Effector CD8-positive, alpha-beta T cell (primary cell): ENCODE measurements around the gene OXNAD1.
A peak's percentile ranks its signal among the peaks of the same experiment; 100 is the strongest.

Experiments
- DNase-seq: peaks from one replicate; lab custom pipeline; 2025; lab: John Stamatoyannopoulos, UW

Gene OXNAD1

DNA sequence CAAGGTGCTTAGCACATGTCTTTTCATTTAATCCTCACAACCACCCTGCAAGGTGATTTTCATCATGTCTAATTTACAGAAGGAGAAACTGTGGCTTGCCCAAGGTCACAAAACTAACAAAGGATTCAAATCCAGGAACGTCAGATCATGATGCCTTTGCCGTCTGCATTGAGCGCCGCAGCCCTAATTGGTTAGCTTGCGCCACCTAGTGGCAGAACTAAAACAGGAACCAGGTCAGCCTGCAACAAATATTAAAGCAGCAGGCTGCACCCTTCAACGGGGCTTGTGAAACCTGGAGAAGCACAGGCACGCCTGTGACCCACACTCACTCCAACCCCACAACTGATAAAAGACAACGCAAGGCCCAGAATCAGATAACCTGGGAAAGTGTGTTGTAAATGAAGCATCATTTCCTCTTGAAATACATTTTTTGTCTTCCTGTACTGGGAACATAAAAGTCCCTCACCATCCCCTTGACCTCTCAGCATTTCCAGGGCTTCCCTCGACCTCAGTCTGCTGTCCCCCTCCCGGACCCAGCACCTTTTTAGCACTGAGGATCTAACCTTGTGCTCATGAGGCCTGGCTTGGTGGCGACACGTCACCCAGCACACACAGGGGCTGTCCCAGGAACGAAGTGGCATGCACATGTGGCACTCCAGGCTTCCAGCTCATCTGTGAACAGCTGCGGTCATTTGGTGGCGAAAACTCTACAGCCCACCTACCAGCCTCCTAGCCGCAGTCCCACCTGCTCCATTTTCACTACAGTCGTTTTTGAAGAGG lies 17.5 kb upstream of the OXNAD1 start:
- DNase-seq = peak; percentile 68

DNA sequence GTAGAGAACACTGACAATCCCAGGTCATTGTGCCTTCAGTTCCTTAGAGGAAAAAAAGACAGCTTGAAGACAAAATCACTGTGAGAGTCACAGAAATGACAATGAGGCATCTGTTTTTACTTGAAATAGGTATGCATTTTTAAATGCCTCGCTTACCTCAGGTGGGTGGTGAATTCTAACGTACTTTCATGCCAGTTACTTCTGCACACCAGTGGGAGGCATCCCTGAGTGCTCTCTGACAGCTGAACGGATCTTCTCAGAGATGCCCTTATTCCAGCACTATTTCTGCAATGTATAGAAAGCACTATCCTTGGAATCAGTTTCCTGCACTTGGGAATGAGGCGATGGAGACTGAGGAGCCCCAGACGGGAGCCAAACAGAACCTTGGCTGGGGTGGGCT lies 16.5 kb upstream of the OXNAD1 start:
- DNase-seq = no peak

DNA sequence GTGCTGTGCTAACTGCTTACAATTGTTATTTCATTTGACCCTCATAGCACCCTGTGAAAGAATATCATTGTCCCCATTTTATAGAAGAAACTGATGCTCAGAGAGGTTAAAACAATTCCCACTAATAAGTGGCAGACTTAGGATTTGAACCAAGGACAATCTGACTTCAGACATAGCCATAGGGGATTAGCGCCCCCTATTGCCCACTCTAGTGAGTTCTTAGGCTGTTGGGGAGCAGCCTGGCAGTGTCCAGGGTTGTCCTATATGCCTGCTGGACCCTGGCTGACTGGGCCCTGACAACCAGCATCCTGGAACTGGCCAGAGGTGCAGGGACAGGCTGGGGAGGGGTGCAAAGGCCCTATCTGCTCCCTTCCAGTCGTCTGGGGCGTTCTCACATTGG lies 15.7 kb upstream of the OXNAD1 start:
- DNase-seq = no peak

DNA sequence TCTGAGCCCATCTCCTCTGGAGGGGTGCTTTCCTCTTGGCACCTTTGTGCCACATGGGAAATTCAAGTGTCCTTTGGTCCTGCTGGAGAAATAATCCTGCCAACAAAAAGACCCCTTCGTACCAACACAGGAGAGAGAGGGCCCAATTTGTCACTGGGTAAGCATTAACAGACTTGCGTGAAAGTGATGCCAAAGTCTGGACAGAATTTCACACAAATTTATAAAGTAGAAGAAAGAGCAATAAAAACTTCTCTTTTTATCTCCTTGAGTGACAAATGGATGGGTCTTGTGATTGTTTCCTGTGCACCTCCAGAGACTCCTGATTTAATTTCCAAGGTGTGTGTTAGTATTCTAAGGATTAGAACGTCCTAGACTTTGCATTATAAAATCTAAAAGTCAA lies 15.1 kb upstream of the OXNAD1 start:
- DNase-seq = no peak

- DNase-seq = no peak
Observed at GRCh38 chr3:16251316-16252085, 13.5 kb upstream of the OXNAD1 start.

DNA sequence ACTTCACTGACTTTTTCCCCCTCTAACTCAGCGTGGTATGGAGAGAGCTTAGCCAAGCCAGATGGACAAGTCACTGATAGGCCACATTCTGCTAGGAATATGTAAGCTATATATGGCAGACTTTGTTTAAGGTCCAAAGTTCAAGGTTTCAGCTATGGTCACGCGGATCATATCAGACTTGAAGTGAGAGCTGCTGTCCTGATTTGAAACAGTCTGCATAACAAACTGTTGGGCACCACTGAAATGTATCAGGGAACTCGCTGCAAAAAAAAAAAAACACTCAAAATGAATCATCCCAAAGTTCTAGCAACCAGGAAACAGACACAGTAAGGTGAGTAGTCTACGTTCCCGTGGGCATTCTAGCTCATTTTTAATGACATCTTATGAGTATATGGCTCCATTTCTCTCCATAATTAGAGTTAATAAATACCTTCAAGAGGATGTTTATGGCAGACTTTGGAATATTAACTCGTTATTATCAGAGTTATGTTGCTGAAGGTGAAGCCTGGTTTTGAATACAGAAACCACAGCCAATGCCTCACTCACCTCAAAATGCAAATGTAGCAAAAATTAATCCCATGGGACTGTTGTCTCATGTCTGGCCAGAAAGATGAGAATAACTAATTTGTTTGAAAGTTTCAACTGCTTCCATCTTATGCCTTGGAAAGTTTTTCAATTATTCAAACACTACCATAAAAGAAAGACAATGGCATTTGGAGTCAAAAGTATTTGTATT lies 12.6 kb upstream of the OXNAD1 start:
- DNase-seq = no peak

GRCh38 chr3:16252988-16253387 lies 12.0 kb upstream of the OXNAD1 start:
- DNase-seq = no peak

DNA sequence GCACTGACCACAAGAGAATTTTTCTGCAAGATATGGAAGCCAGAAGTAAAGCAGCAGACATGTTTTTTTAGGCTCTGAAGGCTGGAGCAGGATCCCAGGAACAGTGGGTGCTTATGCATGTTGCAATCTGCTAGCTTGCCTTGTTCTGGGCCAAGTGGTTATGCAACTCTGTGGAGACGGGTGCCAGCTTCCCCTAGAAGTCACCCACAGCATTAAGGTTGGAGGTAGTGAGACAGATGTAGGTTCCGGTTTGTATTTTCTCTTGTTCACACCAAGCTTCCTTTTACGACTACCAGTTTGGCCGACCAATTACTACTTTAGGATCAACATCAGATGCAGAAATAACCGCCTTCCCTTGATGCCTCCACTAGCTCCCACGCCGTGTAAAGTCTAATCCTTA lies 11.4 kb upstream of the OXNAD1 start:
- no peak for DNase-seq

- DNase-seq = no peak
Observed at GRCh38 chr3:16254916-16255315, 10.1 kb upstream of the OXNAD1 start.

DNA sequence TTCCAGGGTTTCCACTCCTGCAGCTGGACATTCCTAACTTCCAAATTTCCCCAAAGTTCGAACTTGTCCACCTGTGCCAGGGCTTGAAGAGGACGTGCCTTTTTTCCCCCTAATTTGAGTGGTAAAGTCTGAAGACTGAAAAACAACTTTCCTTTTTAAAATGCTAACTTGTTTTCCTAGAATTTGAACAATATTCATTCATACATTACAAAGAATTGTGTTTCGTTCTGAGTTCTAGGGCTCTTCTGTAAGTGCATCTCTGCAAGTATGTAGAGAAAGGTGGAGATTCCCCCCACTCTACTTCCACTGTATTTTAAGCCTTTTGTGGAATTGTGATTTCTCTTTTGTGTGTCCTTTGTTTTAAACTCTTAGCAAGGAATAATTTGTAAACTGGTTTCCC lies 9.7 kb upstream of the OXNAD1 start:
- no peak for DNase-seq

- DNase-seq = no peak
Observed at GRCh38 chr3:16255726-16256125, 9.3 kb upstream of the OXNAD1 start.

GRCh38 chr3:16257309-16257708 lies 7.7 kb upstream of the OXNAD1 start:
- DNase-seq = no peak

GRCh38 chr3:16258177-16258576 lies 6.8 kb upstream of the OXNAD1 start:
- no peak for DNase-seq

GRCh38 chr3:16258866-16259265 lies 6.1 kb upstream of the OXNAD1 start:
- DNase-seq = no peak

DNA sequence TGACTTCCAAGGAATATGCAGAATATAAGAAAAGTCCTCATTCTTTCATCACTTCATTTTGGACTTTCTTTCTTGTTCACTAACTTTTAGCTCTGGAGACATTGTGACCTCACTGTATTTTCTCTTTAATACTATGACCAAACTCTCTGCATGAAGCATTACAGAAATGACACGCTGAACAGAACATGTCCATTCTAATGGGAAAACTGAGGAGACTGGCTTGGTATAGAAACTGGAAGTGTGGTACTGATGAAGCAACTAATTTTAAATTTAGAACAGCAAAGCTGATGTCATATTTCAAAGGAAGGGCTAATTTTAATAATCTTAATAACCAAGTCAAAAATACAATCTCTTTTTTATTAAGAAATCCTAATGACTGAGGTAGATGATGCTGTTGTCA lies 5.0 kb upstream of the OXNAD1 start:
- no peak for DNase-seq

- DNase-seq = no peak
Observed at GRCh38 chr3:16262174-16262573, 2.8 kb upstream of the OXNAD1 start.

DNA sequence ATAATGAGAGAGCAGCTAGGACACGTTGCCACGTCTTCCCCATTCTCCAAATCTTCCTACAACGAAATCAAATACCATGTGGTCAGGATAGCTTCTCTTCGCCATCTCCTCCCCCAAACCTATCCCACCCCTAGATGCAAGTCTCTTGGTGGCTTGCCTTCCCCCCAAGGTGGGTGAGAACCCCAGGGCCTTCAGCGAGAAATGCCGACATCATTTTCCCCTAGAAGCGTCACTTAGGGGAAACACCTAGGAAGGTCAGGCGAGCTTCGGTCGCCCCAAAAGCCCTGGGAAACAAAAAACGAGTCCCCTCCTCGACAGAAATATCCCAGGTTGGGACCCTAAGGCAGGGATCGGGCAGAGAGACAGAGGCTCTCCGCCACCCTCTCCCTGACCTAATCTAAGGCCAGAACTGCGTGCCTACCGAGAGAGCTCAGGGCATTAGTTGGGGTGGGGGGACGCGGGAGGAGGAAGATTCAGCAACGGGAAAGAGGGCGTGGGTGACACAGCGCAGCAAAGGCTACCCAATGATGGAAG lies 771 bp upstream of the OXNAD1 start:
- no peak for DNase-seq

- DNase-seq = no peak
Observed at GRCh38 chr3:16265455-16265786, 409 bp downstream of the OXNAD1 start.

GRCh38 chr3:16266714-16267113 lies 1.7 kb downstream of the OXNAD1 start:
- no peak for DNase-seq

GRCh38 chr3:16270855-16271254 lies 5.8 kb downstream of the OXNAD1 start:
- no peak for DNase-seq

DNA sequence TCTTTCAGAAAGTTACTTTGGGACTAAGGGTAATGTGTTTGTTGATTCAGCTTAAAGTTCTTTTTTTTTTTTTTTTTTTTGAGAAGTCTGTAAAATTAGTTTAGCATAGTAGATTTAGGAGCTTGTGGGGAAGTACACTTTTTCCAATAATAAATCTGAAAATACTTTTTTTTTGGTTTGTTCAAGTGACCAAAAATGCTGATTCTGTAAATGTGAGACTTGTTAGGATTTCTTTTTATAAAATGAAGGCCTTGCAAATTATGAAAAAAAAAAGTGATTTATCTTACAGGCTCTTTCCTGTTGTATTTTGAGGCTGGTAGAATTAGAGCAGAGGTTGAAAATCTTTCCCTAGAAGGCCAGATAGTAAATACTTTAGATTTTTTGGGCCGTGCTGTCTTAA lies 7.6 kb downstream of the OXNAD1 start:
- no peak for DNase-seq

DNA sequence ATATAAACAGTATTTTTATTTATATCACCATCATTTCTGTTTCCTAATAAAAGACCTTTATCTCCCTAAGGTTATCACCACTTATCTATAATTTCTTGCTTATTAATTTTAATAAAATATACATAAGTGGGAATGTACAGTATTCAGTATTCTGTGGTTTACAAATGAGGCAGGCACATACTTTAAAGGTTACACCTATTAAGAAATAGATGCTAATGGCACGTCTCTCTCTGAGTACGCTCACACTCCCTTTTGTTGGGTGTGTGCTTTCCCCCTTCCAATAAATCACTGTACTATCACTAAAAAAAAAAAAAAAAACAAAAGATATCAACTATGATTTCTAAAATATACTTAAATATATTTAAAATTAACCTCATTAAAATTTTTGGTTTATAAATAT lies 8.9 kb downstream of the OXNAD1 start:
- no peak for DNase-seq

- DNase-seq = no peak
Observed at GRCh38 chr3:16277471-16277870, 12.5 kb downstream of the OXNAD1 start.
